Fibroblast of skin of left quadriceps (primary cell): ENCODE measurements around the gene ANKRD44.
A peak's percentile ranks its signal among the peaks of the same experiment; 100 is the strongest.

ENCODE experiments used
- DNase-seq, 2 experiments: peaks; one replicate each; pipeline ENCODE4 v3.0.0-alpha.2; 2013; ENCODE audit warnings: low read depth in 2 of 2

Gene ANKRD44

GRCh38 chr2:197113275-197113711 is 197.3 kb downstream of the ANKRD44 start:
- no peak for DNase-seq

GRCh38 chr2:197109326-197109725 is 201.3 kb downstream of the ANKRD44 start:
- DNase-seq: no peak

- DNase-seq: no peak
These were observed 201.8 kb downstream of the ANKRD44 start for GRCh38 chr2:197108758-197109157.

GRCh38 chr2:197107291-197108269 is 203.0 kb downstream of the ANKRD44 start:
- DNase-seq: no peak

GRCh38 chr2:197103363-197103762 is 207.2 kb downstream of the ANKRD44 start:
- DNase-seq: no peak

GRCh38 chr2:197102231-197102630 is 208.3 kb downstream of the ANKRD44 start:
- no peak for DNase-seq

GRCh38 chr2:197101519-197101918 is 209.1 kb downstream of the ANKRD44 start:
- no peak for DNase-seq

GRCh38 chr2:197097578-197098366 is 212.8 kb downstream of the ANKRD44 start:
- DNase-seq: peak in 1 of 2 experiments; percentile 35

- DNase-seq: no peak
These were observed 213.9 kb downstream of the ANKRD44 start for GRCh38 chr2:197096649-197097048.

- peak; percentile 74 to 75 for DNase-seq
These were observed 218.1 kb downstream of the ANKRD44 start for GRCh38 chr2:197092431-197092830.

GRCh38 chr2:197090742-197091367 is 219.7 kb downstream of the ANKRD44 start:
- DNase-seq: no peak

GRCh38 chr2:197089655-197090054 is 220.9 kb downstream of the ANKRD44 start:
- no peak for DNase-seq

GRCh38 chr2:197088694-197089093 is 221.9 kb downstream of the ANKRD44 start:
- peak in 1 of 2 experiments; percentile 24 for DNase-seq

- DNase-seq: no peak
These were observed 224.1 kb downstream of the ANKRD44 start for GRCh38 chr2:197086500-197086899.

GRCh38 chr2:197085665-197086064 is 224.9 kb downstream of the ANKRD44 start:
- no peak for DNase-seq

GRCh38 chr2:197081294-197081693 is 229.3 kb downstream of the ANKRD44 start:
- DNase-seq: no peak

GRCh38 chr2:197080578-197081216 is 229.9 kb downstream of the ANKRD44 start:
- no peak for DNase-seq

- DNase-seq: peak; percentile 54 to 56
These were observed 230.6 kb downstream of the ANKRD44 start for GRCh38 chr2:197079832-197080555.

GRCh38 chr2:197079414-197079813 is 231.2 kb downstream of the ANKRD44 start:
- DNase-seq: no peak

- DNase-seq: no peak
These were observed 232.0 kb downstream of the ANKRD44 start for GRCh38 chr2:197078535-197078934.

GRCh38 chr2:197077336-197077735 is 233.2 kb downstream of the ANKRD44 start:
- DNase-seq: no peak
